MG63 (cell line): Measurements from ENCODE around the gene SLC25A23. TPM values are rescaled to one million over a fixed set of nuclear protein-coding genes. Genes with fewer than 3 reads are reported as not detected.

Source experiments
- DNase-seq: peaks from one replicate; pipeline ENCODE4 v3.0.0-alpha.2; 2020
- H3K27me3 ChIP-seq: fragments of 250-450 bp; sonication (Bioruptor Pico); 2 replicates; pipeline ENCODE4 v1.5.1; 2020; ENCODE audit warnings: mild to moderate bottlenecking, moderate library complexity
- H3K36me3 ChIP-seq: fragments of 250-450 bp; sonication (Bioruptor Pico); 2 replicates; pipeline ENCODE4 v1.5.1; 2020; ENCODE audit warnings: mild to moderate bottlenecking, moderate library complexity
- H3K4me3 ChIP-seq: fragments of 250-450 bp; sonication (Bioruptor Pico); 2 replicates; pipeline ENCODE4 v1.5.1; 2020; ENCODE audit warnings: mild to moderate bottlenecking, moderate library complexity
- H3K9me3 ChIP-seq: fragments of 250-450 bp; sonication (Bioruptor Pico); 2 replicates; pipeline ENCODE4 v1.5.1; 2020; ENCODE audit warnings: mild to moderate bottlenecking, moderate library complexity
- total RNA-seq: library from RNA; depleted of rRNA; stranded (reverse); fragments of >200 nt; shearing (Covaris generic); gene quantifications from 2 replicates; pipeline ENCODE4 v1.2.3, GENCODE V29; 2014; ENCODE audit warnings: low replicate concordance

The SLC25A23 gene
- total RNA-seq, 1 experiment from 2014 or later: 8.5 TPM

DNA sequence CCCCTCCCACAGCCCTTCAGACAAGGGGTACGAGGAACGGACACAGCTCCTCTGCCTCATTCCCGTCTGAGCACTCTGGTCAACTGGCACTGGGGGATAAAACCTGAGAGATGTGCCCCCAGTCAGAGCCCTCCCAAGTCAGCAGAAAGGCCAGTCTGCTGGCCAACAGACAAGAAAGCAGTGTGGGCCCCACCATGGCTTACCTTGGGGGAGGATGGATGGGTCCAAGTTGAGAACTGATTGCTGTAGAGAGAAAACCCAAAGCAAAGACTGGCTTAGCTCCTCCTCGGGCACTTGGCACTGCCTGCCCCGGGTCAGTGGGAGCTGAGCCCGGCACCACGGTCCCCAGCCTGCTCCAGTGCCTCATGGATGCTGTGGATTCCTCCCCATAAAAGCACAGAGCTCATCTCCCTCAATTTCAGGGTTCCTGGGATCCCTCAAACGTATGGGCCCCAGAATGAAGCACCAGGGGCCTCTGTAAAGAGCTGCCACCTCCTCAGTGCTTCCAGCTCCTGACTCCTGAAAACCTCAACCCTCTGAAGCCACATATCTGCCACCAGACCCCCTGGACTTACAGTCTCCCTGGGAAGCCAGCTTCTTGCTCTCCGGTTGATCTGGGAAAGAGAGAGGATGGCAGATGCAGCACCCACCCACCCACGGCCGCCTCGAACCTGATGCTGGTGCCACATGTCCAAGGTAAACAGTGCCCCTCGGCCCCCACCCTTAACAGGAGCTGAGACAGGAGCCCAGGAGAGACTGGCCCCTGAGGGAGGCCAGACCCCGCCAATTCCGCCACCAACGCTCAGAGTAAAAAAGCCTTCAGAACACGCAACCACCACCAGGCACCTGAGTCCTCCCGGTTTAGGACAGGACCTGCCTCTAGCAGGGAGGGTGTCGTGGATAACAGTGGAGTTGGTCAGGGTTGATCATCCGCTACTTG lies 38.2 kb downstream of the SLC25A23 start:
- Histone ChIP-seq H3K4me3 (no peak overlapping the region), H3K27me3 (no peaks in the 10 kb centered on the region), H3K9me3 (0 out of 2 replicates have a peak, but pooled peaks cover 3% of the 10 kb centered on the region), H3K36me3 (peaks cover 37% of the 10 kb centered on the region)
- no peak for DNase-seq

DNA sequence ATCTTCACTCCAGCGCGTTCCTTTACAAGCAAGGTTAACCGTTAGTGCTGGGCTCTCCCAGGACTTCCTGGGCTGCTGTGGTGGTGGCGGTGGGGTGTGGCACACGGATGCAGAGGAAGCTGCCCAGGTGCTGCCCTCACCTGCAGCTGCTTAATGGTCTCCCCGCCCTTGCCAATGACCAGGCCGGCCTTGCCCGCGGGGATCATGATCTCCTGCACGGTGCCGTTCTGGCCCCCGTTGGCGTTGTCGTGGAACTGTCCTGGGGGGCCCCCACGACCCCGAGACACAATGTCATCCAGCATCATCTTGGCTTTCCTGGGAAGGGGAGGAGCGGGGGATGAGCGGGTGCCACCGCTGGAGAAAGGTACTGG lies 41.0 kb downstream of the SLC25A23 start:
- peaks cover 42% of the 10 kb centered on the region for H3K36me3 ChIP-seq
- no peaks in the 10 kb centered on the region for H3K27me3 ChIP-seq
- no peak overlapping the region for H3K4me3 ChIP-seq
- no peak for DNase-seq
- H3K9me3 ChIP-seq: no peaks in the 10 kb centered on the region

DNA sequence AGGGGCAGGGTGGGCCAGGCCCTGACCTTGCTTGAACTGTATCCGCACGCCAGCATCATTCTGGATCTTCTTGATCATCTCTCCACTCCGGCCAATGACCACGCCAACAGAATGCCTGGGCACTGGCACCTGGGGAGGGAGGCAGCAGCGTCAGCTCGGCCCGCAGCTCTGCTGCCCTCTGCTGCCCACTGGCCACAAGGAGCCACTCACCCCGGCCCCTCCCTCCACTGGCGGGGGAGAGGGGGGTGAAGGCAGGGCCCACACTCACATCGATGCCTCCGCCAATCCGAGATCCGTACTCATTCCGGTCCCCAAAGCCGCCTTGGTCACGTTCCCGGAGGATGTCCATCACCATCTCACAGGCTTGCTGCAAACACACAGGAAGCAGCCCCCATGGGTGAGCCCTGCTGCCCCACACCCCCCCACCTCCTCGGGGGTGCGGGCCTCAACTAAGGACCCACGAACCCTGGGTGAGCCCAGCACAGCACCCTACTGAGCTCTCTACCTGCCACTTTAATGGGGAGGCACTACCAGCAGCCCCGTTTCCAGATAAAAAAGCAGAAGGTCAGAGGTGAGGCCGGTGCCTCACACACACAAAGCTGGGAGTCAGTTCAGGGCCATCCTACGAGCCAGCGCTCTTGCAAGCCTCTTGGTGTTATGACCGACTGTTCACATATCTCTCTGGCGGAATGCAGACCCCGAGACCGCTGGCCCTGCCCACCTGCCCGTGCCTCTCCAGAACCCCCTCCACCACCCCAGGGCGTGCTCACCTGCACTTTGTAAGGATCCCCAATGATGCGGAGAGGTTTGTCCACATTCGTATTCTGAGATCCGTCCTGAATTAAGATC lies 41.7 kb downstream of the SLC25A23 start:
- Histone ChIP-seq H3K27me3 (no peaks in the 10 kb centered on the region), H3K4me3 (no peak overlapping the region), H3K9me3 (no peaks in the 10 kb centered on the region), H3K36me3 (peaks cover 42% of the 10 kb centered on the region)
- no peak for DNase-seq

DNA sequence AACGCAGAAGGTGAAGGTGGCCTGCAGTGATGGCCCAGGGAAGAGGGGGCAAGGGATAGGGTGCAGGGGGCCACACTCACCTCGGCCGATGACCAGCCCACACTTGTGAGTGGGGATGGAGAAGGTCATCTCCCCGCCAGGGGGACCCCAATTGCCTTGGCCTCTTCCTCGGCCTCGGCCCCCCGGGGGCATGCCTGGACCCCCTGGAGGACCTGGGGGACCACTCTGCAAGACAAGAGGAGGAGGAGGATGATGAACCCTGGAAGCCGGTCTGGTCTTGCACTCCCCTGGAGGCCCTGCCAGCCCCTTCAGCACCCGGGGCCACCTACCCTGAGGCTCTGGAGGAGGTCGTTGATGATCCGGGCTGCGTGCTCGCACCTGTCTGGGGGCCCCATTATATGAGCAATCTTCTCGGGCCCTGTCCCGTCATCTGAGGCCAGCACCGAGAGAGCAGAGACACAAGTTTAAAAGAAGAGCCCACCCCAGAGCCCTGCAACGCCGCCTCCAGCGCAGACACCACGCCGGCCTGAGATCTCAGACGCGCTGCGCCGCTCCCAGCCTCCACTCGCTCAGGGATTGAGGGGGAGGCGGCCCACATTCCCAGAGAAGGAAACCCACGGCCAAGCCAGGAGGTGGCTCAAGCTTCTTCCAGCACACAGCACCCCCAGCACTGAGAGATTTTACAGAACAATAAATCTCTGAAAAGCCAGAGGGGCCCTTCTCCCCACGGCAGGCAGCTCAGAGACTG lies 42.8 kb downstream of the SLC25A23 start:
- peaks cover 35% of the 10 kb centered on the region for H3K36me3 ChIP-seq
- DNase-seq: no peak
- H3K4me3 ChIP-seq: no peak overlapping the region
- no peaks in the 10 kb centered on the region for H3K27me3 ChIP-seq
- no peaks in the 10 kb centered on the region for H3K9me3 ChIP-seq

DNA sequence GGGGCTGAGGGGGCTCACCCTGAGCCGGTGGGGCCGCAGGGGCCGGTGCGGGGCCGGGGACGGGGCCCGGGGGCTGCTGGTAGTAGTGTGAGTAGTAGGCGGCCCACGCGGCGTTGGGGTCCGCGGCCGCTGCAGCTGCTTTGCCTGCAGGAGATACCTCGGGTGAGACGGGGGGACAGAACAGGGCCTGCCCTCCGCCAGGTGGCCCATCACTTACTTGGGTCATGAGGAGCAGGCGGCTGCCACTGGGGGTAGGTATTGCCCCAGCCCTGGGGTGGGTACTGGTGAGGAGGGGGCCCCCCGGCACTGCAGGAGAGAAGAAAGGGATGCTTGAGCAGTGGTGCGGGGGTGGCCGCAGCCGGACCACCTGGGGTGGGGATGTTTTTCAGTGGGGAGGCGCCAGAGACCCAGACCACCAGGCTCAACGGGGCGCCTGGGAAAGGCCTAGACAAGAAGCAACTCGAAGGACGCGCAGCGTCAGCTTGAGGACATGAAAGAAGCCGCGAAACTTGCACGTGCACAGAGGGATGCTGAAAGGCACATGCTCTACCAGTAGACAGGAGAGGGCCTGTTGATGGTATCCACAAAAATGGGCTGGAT lies 43.9 kb downstream of the SLC25A23 start:
- DNase-seq: no peak

DNA sequence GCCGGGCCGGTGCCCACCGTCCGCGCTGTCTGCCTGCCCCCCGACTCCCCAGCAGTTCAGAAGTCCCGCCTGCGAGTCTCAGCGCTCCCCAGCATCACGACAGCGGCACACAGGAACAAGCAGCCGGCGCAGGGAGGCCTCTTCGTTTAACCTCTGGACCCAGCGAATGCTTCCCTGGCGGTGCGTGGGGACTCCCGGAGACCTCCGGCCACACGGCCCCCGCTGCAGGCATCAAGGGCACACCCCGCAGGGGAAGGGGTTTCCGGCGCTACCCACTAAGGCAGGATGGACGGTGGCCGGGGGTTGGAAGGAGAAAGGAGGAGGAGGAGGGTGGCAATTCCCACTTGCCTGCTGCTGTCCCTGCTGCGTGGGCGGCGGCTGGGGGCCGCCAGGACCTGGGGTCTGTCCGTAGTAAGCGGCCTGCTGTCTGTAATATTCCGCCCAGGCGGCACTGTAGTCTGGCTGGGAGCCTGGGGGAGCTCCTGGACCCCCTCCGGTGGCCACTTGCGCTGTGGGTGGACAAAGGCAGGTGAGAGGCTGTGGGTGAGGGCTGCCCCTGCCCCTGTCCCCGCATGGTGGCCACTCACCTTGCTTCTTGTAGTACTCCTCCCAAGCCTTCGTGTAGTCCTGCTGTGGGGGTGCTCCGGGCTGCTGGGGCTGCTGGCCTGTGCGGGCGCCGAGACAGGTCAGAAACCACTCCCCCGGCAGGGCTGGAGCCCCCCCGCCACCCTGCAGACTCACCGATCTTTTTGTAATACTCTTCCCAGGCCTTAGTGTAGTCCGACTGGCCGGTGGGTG lies 44.6 kb downstream of the SLC25A23 start:
- Histone ChIP-seq H3K36me3 (peaks cover 26% of the 10 kb centered on the region), H3K4me3 (no peak overlapping the region), H3K27me3 (no peaks in the 10 kb centered on the region), H3K9me3 (no peaks in the 10 kb centered on the region)
- DNase-seq: no peak

More for the DNA sequence above, 43.9 kb downstream of the SLC25A23 start:
- no peaks in the 10 kb centered on the region for H3K9me3 ChIP-seq
- H3K27me3 ChIP-seq: no peaks in the 10 kb centered on the region
- no peak overlapping the region for H3K4me3 ChIP-seq
- peaks cover 31% of the 10 kb centered on the region for H3K36me3 ChIP-seq

DNA sequence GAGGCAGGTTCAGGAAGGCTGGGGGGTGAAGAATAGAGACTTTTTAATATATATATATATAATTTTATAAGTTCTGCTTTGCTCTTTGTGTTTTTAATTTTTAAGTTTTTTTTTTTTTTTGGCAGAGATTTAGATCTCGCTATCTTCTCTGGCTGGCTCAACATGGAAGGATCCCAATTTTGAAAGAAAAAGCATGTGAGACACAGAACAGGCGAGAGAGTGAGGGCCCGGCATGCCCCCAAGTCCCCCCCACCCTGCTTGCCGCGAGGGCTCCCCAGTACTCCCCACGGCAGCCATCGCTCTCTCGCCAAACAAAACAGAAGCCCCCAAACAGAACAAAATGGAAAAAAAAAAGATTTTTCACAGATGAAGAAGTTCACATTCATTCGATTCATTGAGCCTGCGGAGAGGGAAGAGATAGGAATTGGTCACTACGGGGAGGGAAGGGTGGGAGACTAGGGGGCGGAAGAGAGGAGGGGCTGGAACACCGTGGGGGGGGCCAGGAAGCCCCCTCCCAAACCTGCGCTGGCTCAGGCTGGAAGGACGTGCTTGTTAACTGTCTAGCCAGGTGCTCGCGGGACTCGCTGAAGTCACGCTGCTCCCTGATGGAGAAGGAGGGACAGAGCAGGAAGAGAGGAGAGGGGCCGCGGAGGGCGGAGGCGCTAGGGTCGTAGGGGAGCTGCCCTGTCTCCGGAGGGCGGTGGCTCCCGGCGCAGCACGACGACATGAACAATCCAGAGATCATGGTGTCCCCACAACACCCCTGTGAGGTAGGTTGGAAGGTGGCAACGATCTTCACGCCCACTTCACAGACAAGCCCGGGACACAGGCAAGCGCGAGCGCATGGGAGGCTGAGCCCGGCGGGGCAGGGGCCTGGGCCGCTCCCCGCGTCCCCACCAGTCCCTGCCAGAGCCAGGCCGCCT lies 45.6 kb downstream of the SLC25A23 start:
- Histone ChIP-seq H3K9me3 (no peaks in the 10 kb centered on the region), H3K36me3 (peaks cover 21% of the 10 kb centered on the region), H3K27me3 (no peaks in the 10 kb centered on the region), H3K4me3 (no peak overlapping the region)
- DNase-seq: no peak

DNA sequence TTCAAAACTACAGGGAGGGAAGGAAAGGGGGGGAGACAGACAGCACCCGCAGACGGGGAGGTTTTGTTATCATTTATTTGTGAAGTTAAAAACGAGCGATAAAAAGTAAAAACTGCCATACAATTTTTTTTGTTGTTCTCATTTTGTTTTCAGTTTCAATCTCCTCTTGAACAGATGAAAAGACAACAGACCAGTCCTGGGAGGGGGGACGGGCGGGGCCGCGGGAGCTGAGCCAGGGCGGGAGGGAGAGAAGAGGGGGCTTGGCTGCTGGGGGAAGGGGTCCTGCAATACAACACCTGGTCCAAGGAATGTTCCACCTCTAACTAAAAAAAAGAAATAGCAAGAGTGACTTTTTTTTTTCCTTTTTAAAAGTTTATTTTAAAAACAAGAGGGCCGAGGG lies 46.3 kb downstream of the SLC25A23 start:
- no peaks in the 10 kb centered on the region for H3K9me3 ChIP-seq
- DNase-seq: no peak
- no peaks in the 10 kb centered on the region for H3K27me3 ChIP-seq
- H3K4me3 ChIP-seq: no peak overlapping the region
- H3K36me3 ChIP-seq: peaks cover 19% of the 10 kb centered on the region

DNA sequence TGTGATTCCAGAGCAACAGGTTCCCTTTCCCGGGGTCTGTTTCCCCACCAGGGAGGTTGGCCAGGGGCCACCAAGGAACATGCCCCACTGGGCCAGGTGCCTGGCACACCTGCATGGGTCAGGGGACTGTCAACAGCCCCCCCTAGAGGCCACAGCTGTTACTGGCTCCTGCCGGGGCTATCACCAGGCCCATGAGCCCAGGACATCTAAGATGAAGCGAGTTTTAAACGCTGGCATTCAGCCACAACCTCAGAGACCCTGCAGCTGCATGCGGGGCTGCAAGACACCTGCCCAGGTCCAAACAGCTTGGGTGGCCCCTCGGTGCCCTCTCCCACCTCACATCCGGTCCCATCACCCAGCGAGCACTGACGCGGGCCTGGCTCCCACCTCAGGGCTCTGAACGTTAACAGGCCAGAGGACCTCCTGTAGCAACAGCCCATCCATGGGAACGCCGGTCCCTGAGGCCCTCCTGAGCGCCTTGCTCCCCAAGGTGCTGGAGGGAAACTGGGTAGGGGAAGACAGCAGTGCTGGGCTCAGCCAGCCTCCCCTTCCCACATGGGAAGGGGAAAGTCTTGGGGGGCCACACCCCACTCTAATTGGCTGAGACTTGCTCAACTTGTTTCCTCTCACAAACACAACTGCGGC lies 47.0 kb downstream of the SLC25A23 start:
- DNase-seq: no peak
- Histone ChIP-seq H3K27me3 (no peaks in the 10 kb centered on the region), H3K4me3 (no peak overlapping the region), H3K9me3 (no peaks in the 10 kb centered on the region), H3K36me3 (peaks cover 12% of the 10 kb centered on the region)

DNA sequence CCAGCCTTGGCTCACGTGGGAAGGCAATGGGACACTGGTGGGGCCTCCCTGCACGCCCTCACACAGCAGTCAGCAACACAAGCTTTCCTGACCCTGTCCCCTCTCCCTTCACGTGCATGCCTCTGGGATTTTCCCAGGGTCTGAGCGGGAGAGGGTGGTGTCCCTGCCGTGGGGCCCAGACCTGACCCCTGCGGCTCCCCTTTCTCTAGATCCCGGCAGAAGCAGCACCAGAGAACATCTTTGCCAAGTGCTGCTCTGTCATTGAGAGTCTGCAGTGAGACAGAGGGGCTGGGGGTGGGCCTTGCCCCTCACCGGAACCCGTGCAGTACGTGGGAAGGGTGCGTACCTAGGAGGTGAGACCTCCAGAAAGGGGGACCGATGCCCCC lies 47.5 kb downstream of the SLC25A23 start:
- Histone ChIP-seq H3K36me3 (peaks cover 10% of the 10 kb centered on the region), H3K27me3 (no peaks in the 10 kb centered on the region), H3K4me3 (no peak overlapping the region), H3K9me3 (no peaks in the 10 kb centered on the region)
- no peak for DNase-seq

DNA sequence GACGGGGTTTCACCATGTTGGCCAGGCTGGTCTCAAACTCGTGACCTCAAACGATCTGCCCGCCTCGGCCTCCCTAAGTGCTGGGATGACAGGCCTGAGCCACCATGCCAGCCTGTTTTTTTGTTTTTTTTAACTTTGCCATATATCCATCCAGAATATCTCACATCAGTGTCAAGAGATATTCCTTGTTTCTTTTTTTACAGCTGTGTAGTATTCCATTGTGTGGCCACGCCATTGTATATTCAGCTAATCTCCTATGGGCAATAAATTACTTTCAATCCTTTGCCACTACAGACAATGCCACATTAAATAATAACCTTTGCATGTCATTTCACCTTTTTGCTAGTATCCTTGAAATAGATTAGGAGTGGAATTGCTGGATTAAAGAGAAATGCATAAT lies 50.2 kb downstream of the SLC25A23 start:
- DNase-seq: no peak

DNA sequence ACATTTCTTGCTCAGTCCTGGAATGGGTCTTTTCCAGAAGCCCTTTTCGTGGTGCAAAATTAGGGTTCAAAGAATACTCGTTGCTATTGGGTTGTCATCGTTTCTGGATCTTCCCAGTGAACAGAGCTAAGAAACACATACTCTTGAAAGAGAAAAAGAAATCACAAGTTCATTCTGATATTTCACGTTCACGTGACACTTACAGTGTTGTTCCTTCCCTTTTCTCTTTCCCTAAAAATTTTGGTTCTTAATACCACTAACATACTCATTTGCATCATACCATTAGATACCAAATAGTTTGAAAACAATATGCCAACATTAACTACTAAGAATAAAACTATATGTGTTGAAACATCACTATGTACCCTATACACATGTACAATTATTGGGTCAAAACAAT lies 53.2 kb downstream of the SLC25A23 start:
- Histone ChIP-seq H3K9me3 (no peaks in the 10 kb centered on the region), H3K36me3 (no peaks in the 10 kb centered on the region), H3K4me3 (no peak overlapping the region), H3K27me3 (no peaks in the 10 kb centered on the region)
- DNase-seq: no peak

More for the DNA sequence above, 50.2 kb downstream of the SLC25A23 start:
- Histone ChIP-seq H3K9me3 (no peaks in the 10 kb centered on the region), H3K27me3 (no peaks in the 10 kb centered on the region), H3K4me3 (no peak overlapping the region), H3K36me3 (peaks cover 2% of the 10 kb centered on the region; the same call in 1 of the 2 replicates)

DNA sequence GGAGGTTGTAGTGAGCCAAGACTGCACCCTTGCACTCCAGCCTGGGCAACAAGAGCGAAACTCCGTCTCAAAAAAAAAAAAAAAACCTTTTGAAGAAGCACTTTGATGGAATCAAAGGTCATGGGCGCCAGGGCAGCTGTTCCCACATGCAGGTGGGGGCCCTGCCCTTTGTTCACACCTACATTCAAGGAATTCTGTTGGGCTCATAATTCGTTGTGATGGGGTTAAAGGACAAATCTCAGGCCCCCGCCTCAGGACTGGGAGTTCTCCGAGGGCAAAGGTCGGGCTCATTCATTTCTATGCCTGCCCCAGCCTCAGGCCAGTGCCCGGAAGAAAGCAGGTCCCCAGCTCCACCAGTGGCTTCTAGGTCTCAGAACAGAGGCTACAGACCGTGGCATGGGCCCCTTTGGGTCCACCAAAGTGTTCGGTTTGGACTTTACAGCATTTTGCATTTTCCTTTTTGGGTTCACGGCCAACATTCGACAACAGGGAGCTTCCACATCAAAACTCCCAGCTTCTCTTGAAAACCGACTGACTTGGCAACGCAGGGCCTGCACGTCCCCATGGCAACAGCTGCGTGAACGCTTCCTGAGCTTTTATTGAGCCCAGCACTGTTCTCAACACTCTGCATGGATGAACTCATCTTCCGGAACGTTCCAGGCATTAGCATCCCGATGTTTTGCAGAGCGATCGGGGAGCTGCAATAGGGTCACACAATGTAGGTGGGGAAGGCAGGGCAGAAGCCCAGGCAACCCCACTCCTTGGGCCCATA lies 56.6 kb downstream of the SLC25A23 start:
- no peaks in the 10 kb centered on the region for H3K9me3 ChIP-seq
- H3K27me3 ChIP-seq: no peaks in the 10 kb centered on the region
- no peak for DNase-seq
- no peaks in the 10 kb centered on the region for H3K36me3 ChIP-seq
- no peak overlapping the region for H3K4me3 ChIP-seq

DNA sequence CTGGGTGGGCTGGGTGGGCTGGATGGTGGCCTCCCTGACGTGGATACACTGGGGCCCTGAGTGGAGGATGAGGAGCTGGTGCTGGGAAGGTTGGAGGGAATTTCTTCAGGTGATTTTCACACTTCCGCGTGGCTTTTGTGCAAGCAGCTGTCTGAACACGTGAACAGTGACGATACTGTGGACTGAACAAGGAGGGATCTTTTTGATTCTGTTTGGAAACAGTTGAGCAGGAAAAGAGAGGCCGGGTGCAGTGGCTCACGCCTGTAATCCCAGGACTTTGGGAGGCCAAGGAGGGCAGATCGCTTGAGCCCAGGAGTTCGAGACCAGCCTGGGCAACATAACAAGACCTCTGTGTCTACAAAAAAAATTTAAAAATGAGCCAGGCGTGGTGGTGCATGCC lies 57.5 kb downstream of the SLC25A23 start:
- no peaks in the 10 kb centered on the region for H3K36me3 ChIP-seq
- DNase-seq: no peak
- no peaks in the 10 kb centered on the region for H3K9me3 ChIP-seq
- no peaks in the 10 kb centered on the region for H3K27me3 ChIP-seq
- no peak overlapping the region for H3K4me3 ChIP-seq
